ENCODE data around the gene AOPEP.

DNA sequence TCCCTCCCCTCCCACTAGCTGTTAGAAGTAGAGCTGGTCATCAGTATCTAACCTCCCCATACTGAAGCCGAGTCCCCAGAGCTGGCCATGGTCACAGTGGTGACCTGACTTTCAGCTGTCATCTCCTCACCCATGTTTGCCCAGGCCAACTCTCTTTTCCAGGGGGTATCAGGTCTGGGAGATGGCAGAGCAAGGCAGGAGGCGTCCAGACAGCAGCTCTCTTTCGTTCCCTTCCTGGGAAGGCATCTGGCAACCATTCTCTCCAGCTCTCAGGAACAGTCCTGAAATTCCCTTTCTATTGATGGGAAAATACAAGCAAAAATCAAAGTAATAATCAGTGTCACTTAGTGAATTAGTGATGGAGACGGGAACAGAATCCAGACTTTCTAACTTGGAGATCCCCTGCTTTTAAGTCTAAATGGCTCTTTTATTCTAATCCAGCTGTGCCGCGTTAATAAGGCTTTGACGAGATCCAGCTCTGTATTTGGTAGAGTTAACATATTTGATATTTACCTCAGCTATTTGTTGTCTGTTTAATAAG, 21.3 kb upstream of the AOPEP start:
- TF ChIP-seq, protein P1, sequence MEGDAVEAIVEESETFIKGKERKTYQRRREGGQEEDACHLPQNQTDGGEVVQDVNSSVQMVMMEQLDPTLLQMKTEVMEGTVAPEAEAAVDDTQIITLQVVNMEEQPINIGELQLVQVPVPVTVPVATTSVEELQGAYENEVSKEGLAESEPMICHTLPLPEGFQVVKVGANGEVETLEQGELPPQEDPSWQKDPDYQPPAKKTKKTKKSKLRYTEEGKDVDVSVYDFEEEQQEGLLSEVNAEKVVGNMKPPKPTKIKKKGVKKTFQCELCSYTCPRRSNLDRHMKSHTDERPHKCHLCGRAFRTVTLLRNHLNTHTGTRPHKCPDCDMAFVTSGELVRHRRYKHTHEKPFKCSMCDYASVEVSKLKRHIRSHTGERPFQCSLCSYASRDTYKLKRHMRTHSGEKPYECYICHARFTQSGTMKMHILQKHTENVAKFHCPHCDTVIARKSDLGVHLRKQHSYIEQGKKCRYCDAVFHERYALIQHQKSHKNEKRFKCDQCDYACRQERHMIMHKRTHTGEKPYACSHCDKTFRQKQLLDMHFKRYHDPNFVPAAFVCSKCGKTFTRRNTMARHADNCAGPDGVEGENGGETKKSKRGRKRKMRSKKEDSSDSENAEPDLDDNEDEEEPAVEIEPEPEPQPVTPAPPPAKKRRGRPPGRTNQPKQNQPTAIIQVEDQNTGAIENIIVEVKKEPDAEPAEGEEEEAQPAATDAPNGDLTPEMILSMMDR (IDR thresholded peaks at IDR 0.05): no peak
- TF ChIP-seq EZH2 (IDR thresholded peaks at IDR 0.05): no peak
